Hepatocyte (in vitro differentiated cells): Measurements from ENCODE around the gene DACT3.

ENCODE experiments used
- EZH2 ChIP-seq: fragments of 200-600 bp; sonication (generic); IDR thresholded peaks from 2 replicates; pipeline ENCODE4 v1.6.1; 2016; ENCODE audit warnings: antibody characterized with exemption, mild to moderate bottlenecking, borderline replicate concordance
- EZH2phosphoT487 ChIP-seq: fragments of 200-600 bp; sonication (generic); IDR thresholded peaks from one replicate; pipeline ENCODE4 v1.6.1; 2018; ENCODE audit warnings: antibody characterized with exemption, mild to moderate bottlenecking, low read depth, moderate library complexity; ENCODE audit not compliant: unreplicated experiment, severe bottlenecking
- TF ChIP-seq, protein P1 (sequence below): fragments of 200-600 bp; sonication (generic); IDR thresholded peaks from 2 replicates; pipeline ENCODE4 v1.5.1; 2016; ENCODE audit warnings: antibody characterized with exemption, mild to moderate bottlenecking; ENCODE audit not compliant: poor library complexity

DNA sequence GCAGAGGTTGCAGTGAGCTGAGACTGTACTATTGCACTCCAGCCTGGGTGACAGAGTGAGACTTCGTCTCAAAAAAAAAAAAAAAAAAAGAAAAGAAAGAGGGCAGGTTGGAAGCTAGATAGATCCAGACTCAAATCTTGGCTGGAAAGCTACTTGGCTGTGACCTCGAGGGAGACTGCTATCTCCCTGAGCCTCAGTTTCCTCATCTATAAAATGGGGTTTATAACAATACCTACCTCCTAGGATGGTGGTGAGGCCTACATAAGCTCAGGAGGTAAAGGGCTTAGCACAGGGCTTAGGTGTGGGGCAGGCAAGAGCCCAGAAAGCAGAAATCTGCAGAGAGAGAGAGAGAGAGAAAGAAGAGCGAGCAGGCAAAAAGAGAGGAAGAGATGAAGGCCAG is 24.2 kb upstream of the DACT3 start:
- TF ChIP-seq, protein P1, sequence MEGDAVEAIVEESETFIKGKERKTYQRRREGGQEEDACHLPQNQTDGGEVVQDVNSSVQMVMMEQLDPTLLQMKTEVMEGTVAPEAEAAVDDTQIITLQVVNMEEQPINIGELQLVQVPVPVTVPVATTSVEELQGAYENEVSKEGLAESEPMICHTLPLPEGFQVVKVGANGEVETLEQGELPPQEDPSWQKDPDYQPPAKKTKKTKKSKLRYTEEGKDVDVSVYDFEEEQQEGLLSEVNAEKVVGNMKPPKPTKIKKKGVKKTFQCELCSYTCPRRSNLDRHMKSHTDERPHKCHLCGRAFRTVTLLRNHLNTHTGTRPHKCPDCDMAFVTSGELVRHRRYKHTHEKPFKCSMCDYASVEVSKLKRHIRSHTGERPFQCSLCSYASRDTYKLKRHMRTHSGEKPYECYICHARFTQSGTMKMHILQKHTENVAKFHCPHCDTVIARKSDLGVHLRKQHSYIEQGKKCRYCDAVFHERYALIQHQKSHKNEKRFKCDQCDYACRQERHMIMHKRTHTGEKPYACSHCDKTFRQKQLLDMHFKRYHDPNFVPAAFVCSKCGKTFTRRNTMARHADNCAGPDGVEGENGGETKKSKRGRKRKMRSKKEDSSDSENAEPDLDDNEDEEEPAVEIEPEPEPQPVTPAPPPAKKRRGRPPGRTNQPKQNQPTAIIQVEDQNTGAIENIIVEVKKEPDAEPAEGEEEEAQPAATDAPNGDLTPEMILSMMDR, result no peak
- TF ChIP-seq EZH2 (no peak), EZH2phosphoT487 (no peak)
